Panc1 (cell line): Measurements from ENCODE around the gene CALCB.

Experiments
- CTCF ChIP-seq: fragments of 450-650 bp; IDR thresholded peaks from 2 replicates; pipeline ENCODE4 v1.5.1; 2017; ENCODE audit warnings: mild to moderate bottlenecking
- POLR2AphosphoS5 ChIP-seq: IDR thresholded peaks from 2 replicates; pipeline ENCODE4 v1.6.1; 2012; ENCODE audit warnings: mild to moderate bottlenecking, low read depth, low read length, moderate library complexity
- REST ChIP-seq, 2 experiments: IDR thresholded peaks; 2 replicates each; pipeline ENCODE4 v1.6.1; 2011 to 2012; ENCODE audit warnings: low read depth in 2 of 2, control low read depth in 1 of 2, low read length in 1 of 2, mild to moderate bottlenecking in 1 of 2, moderate library complexity in 1 of 2; ENCODE audit not compliant: insufficient read depth in 1 of 2
- SIN3A ChIP-seq: IDR thresholded peaks from 2 replicates; pipeline ENCODE4 v1.6.1; 2012; ENCODE audit warnings: low read depth, mild to moderate bottlenecking, low read length, moderate library complexity, borderline replicate concordance; ENCODE audit not compliant: insufficient read depth

- TF ChIP-seq CTCF: no peak
- TF ChIP-seq POLR2AphosphoS5: no peak
- TF ChIP-seq SIN3A: no peak
- no peak for TF ChIP-seq REST (IDR thresholded peaks at IDR 0.05; ENCODE audit: insufficient read depth in 1 of 2, low read depth in 2 of 2, low read length in 1 of 2)
Observed at GRCh38 chr11:15071556-15072255, 1.7 kb upstream of the CALCB start.
